Naive B cell (primary cell): ENCODE results near the gene DEFB131A. TPM values are rescaled to one million over a fixed set of nuclear protein-coding genes. Genes with fewer than 3 reads are reported as not detected.

Experiments used
- polyA plus RNA-seq, 6 donors: library from polyadenylated mRNA; unstranded; fragments of 300-500 nt; fragmentation: Illumina TruSeq; gene quantifications; one replicate each; pipeline ENCODE4 v1.2.3, GENCODE V29; 2021; ENCODE audit warnings: low read depth in 6 of 6

DEFB131A gene
- polyA plus RNA-seq, 6 donors from 2014 or later: not detected

Other genes starting within 250 kb of the DEFB131A start
- not detected for gene USP17L10, start 233.8 kb upstream of the DEFB131A start, polyA plus RNA-seq
- gene USP17L11, start 229.0 kb upstream of the DEFB131A start, polyA plus RNA-seq: not detected
- gene USP17L12, start 224.3 kb upstream of the DEFB131A start, polyA plus RNA-seq: not detected
- gene USP17L13, start 219.5 kb upstream of the DEFB131A start, polyA plus RNA-seq: not detected
- gene USP17L15, start 210.0 kb upstream of the DEFB131A start, polyA plus RNA-seq: not detected
- not detected for gene USP17L17, start 200.5 kb upstream of the DEFB131A start, polyA plus RNA-seq
- not detected for gene USP17L18, start 195.8 kb upstream of the DEFB131A start, polyA plus RNA-seq
- gene USP17L19, start 191.0 kb upstream of the DEFB131A start, polyA plus RNA-seq: not detected
- gene USP17L20, start 186.3 kb upstream of the DEFB131A start, polyA plus RNA-seq: not detected
- gene USP17L21, start 181.5 kb upstream of the DEFB131A start, polyA plus RNA-seq: not detected
- gene USP17L22, start 176.8 kb upstream of the DEFB131A start, polyA plus RNA-seq: not detected
- gene USP17L24, start 119.2 kb upstream of the DEFB131A start, polyA plus RNA-seq: not detected
- gene USP17L25, start 114.5 kb upstream of the DEFB131A start, polyA plus RNA-seq: not detected
- gene USP17L26, start 109.8 kb upstream of the DEFB131A start, polyA plus RNA-seq: not detected
- gene USP17L5, start 105.0 kb upstream of the DEFB131A start, polyA plus RNA-seq: not detected
- not detected for gene USP17L27, start 100.3 kb upstream of the DEFB131A start, polyA plus RNA-seq
- not detected for gene USP17L28, start 95.5 kb upstream of the DEFB131A start, polyA plus RNA-seq
- gene USP17L29, start 90.8 kb upstream of the DEFB131A start, polyA plus RNA-seq: not detected
- not detected for gene USP17L30, start 81.3 kb upstream of the DEFB131A start, polyA plus RNA-seq